HG03342 (cell line): ENCODE results near the gene MRPL20.
"Not testable (repeated sequence)": the region's sequence is repeated elsewhere in the genome, so short reads cannot be mapped to it uniquely, and the experiment has no call there.

Source experiments
- ATAC-seq: cut with Tn5 transposase; IDR thresholded peaks from one replicate; pipeline ENCODE4 v1.9.1; 2021; ENCODE audit warnings: mild to moderate bottlenecking, moderate library complexity; ENCODE audit not compliant: unreplicated experiment

The MRPL20 gene

GRCh38 chr1:1390675-1391074 is 16.4 kb downstream of the MRPL20 start:
- no peak for ATAC-seq

DNA sequence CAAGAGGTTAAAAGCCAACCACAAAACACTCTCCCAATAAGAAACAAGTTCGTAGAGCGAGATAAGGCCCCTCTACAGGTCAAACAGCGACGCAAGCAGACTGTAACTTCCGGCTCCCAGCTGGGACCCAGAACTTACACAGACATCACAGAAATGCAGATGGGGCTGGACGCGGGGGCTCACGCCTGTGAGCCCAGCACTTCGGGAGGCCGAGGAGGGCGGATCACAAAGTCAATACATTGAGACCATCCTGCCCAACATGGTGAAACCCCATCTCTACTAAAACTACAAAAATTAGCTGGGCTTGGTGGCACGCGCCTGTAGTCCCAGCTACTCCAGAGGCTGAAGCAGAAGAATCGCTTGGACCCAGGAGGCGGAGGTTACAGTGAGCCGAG is 19.0 kb downstream of the MRPL20 start:
- no peak for ATAC-seq

GRCh38 chr1:1387098-1388077 is 19.7 kb downstream of the MRPL20 start:
- ATAC-seq = no peak

GRCh38 chr1:1385931-1386330 is 21.2 kb downstream of the MRPL20 start:
- no peak for ATAC-seq

DNA sequence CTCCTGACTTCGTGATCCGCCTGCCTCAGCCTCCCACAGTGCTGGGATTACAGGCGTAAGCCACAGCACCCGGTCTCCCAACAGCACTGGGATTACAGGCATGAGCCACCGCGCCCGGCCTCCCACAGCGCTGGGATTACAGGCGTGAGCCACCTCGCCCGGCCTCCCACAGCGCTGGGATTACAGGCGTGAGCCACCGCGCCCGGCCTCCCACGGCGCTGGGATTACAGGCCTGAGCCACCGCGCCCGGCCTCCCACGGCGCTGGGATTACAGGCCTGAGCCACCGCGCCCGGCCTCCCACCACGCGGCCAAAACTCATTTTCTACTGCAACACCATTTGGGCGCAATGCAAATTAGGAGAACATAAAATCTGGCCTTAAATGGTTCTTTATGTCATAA is 21.8 kb downstream of the MRPL20 start:
- not testable (repeated sequence) for ATAC-seq

GRCh38 chr1:1381294-1381693 is 25.8 kb downstream of the MRPL20 start:
- no peak for ATAC-seq

GRCh38 chr1:1380860-1381259 is 26.2 kb downstream of the MRPL20 start:
- ATAC-seq = no peak

DNA sequence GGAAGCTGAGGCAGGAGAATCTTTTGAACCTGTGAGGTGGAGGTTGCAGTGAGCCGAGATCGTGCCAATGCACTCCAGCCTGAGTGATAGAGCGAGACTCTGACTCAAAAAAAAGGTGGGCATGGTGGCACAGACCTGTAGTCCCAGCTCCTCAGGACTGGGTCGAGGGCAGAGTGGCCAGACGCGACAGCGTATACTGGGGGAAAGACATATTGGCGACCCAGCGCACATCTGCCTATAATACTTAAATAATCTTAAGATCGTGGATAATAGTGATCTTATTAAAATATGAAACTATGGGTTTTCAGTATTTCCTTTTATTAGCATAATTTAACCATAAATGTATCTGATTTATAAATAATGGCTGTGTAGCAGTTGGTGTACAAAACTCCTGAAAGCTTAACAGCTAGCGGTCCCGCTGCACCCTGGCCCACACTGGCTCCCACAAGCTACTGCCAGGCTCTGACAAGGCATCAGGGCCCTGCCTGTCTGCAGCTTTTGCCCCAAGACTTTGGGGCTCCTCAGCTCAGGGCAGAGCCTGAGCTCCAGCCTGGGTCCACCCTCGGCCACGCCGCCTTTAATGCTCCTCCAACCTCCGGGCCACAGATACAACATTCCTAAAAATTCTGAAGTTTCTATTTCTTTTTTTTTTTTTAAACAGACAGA is 29.4 kb downstream of the MRPL20 start:
- ATAC-seq = no peak

DNA sequence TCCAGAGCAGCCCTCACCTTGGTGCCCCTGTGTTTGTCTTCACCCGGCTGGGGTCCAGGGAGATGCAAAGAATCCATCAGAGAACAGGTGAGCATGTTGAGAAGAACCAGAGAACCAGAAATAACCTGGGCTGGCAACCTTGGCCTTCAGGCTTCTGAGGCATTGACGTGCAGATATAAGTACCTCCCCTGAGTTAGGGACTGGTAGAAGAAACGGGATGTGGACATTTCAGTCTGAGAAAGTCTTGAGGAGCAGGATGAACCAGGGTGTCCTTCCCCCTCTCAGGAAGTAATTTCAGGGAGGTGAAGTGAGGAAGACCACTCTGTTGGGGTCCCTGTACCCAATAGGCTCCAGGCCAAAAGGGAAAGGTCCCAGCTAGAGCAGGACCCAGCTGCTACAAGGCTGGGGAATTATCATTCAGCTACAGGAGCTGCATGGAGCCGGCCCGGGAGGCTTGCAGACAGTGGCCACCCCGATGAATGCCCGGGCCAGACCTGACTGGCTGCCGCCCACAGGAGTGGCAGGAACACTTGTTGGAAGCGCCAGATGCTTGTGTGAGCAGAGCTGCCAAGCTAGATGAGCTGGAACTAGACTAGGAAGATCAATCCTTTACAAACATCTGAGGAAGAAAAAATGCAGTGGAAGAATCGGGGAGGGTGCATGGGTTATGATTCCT is 30.4 kb downstream of the MRPL20 start:
- ATAC-seq = no peak

DNA sequence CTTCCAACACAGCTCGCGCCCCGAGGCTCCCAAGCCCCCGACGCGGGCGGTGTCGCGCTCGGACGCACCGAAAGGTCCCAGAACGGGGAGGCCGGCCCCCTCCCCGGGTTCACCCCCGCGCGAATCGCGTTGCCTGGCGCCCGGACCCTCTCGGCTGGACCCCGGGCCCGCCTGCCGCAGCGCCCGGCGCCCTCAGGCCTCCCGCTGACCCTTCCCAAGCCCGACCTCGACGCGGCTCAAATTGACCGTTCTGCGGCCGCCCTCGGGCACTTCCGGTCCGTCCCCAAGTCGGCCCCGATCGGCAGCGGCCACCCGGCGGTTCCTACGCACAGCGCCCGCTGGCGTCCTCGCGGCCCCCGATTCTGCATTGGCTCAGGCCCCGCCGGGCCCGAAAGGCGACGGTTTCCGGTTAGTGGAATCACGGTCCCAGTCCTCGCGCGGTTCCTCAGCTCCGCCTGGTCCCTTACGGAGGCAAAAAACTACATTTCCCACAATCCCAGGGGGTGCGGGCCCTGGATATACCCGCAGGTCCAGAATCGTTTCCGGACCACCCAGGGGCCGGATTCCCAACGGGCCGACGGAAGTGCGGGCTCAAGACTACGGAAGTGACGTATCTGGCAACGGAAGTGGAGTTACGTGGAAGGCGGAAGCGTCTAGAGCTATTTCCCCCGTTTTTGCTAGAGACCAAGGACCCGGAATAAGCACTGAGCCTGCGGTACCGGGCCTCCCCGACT is 32.0 kb downstream of the MRPL20 start, which contains the start of gene AURKAIP1:
Gene AURKAIP1, minus strand, starts transcription at position 279 of the 734 bp plus-strand sequence. CDS start 451 bp downstream, outside the sequence.
- ATAC-seq = peak; percentile 86

DNA sequence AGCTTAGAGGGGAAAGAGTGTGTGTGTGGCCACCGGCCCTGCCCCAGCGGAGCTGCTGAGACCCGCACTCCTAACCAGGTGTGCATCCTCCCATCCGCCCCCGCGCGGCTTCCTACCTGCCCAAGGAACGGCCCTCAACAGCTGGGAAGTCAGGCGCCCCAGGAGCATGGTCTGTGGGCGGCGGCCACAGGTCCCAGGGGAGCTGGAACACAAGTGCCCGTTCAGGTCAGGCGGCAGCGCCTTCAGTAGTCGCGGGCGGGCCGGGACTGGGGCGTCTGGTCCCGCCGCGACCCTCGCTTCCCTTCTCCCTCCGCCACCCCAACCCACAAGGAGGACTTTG is 32.5 kb downstream of the MRPL20 start:
- ATAC-seq = peak; percentile 12

GRCh38 chr1:1373815-1374588 is 33.1 kb downstream of the MRPL20 start:
- ATAC-seq = no peak

GRCh38 chr1:1373051-1373814 is 33.9 kb downstream of the MRPL20 start:
- ATAC-seq = no peak

DNA sequence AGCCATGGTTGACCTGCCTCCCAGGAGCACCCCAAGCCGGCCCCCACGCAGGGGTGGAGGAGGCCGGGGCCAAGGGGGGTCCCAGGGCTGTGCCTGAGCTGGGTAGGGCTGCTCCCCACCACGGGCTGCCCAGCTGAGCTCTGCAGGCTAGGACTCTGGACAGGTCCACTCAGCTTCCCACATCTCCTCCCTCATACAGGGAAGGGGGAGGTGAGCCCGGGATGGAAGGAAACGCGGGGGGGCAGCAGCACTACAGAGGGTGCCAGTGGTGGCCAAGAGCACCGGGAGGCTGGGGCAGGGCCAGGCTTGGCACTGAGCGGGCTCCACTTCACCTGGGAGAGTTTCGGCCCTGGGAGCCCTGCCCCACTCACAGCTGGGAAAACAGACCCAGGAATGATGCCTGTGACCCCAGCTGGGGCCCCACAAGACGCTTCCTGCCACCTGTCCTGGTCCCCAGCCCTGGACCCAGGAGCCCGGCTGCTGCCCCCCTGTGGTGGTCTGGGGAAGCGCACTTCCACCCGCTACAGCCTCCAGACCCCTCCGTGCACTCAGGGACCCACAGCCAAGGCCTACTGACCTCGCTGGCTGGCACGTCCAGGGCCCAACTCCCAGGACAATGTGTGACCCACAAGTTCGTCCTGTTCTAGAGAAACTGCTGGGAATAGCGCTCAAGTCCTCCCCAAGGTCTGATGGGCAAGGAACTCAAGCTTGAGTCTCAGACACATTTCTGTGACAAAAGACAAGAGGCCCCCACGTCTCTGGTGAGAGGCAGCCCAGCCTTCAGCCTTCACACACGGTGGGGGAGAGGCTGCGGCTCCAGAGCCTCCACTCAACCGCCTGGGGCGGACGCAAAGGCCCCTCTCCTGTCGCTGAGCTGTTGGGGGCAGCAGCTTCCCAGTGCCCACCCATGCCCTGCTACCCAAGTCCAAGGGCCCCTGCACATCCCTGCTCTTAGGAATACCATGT is 35.1 kb downstream of the MRPL20 start:
- ATAC-seq = no peak

GRCh38 chr1:1371364-1371745 is 35.7 kb downstream of the MRPL20 start:
- no peak for ATAC-seq

- ATAC-seq = no peak
These were observed 36.3 kb downstream of the MRPL20 start for GRCh38 chr1:1370771-1371300.

DNA sequence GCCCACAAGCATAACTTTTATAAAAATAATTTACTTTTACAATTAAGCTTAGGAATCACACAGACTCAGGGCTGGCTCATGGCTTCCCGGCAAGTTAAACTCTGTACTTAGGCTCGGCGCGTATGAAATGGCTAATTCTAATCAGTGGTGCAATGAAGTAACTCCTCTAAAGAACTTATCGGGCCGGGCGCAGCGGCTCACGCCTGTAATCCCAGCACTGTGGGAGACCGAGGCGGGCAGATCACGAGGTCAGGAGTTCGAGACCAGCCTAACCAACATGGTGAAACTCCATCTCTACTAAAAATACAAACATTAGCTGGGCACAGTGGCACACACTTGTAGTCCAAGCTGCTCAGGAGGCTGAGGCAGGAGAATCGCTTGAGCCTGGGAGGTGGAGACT is 37.0 kb downstream of the MRPL20 start:
- not testable (repeated sequence) for ATAC-seq

GRCh38 chr1:1367315-1367714 is 39.8 kb downstream of the MRPL20 start:
- ATAC-seq = no peak
